H1 (cell line): ENCODE data around the gene KCNA1. TPM values are rescaled to one million over a fixed set of nuclear protein-coding genes. Genes with fewer than 3 reads are reported as not detected.

Experiments
- CTCF ChIA-PET: fragments of 300-600 bp; sonication (Branson Sonifier 250); formaldehyde crosslinking; loops from one replicate; lab custom pipeline; 2021; ENCODE audit not compliant: partially characterized antibody; lab: Charles Lee
- POLR2A ChIA-PET: fragments of 300-600 bp; sonication (Branson Sonifier 250); formaldehyde crosslinking; loops from one replicate; lab custom pipeline; 2021; ENCODE audit warnings: inconsistent platforms; ENCODE audit not compliant: partially characterized antibody; lab: Charles Lee
- DNase-seq, 2 experiments: peaks; one replicate each; pipeline versions ENCODE4 v3.0.0 to v3.0.0-alpha.2; 2010 to 2022; ENCODE audit warnings: low spot score in 2 of 2, low read depth in 1 of 2, mixed read lengths in 1 of 2
- FAIRE-seq: peaks from 2 replicates; lab custom pipeline; 2011; peaks lifted over from hg19 to GRCh38; lab: Jason Lieb, UNC
- H2AFZ ChIP-seq: 2 replicates; pipeline ENCODE4 v1.8.1; 2012; ENCODE audit warnings: low read length, inconsistent platforms
- H2AK5ac ChIP-seq: 2 replicates; pipeline ENCODE4 v1.6.1; 2013; ENCODE audit warnings: low read depth, low read length
- H2BK120ac ChIP-seq: replicated peaks from 2 replicates; pipeline ENCODE3; 2013; ENCODE audit warnings: low read depth, low read length, inconsistent platforms
- H2BK12ac ChIP-seq: 2 replicates; pipeline ENCODE4 v1.6.1; 2013; ENCODE audit warnings: low read depth, low read length
- H2BK15ac ChIP-seq: 2 replicates; pipeline ENCODE4 v1.6.1; 2013; ENCODE audit warnings: low read length
- H2BK20ac ChIP-seq: 2 replicates; pipeline ENCODE4 v1.6.1; 2013; ENCODE audit warnings: low read length
- H2BK5ac ChIP-seq: 2 replicates; pipeline ENCODE4 v1.6.1; 2013; ENCODE audit warnings: low read depth, low read length
- H3K14ac ChIP-seq: 2 replicates; pipeline ENCODE4 v1.6.1; 2013; ENCODE audit warnings: inconsistent platforms; ENCODE audit not compliant: insufficient read length
- H3K18ac ChIP-seq: 2 replicates; pipeline ENCODE4 v1.6.1; 2013; ENCODE audit warnings: low read length; ENCODE audit errors: extremely low read depth
- H3K23ac ChIP-seq: 2 replicates; pipeline ENCODE4 v1.6.1; 2013; ENCODE audit warnings: inconsistent platforms; ENCODE audit not compliant: insufficient read length
- H3K23me2 ChIP-seq: 2 replicates; pipeline ENCODE4 v1.6.1; 2013; ENCODE audit warnings: low read depth, low read length
- H3K27ac ChIP-seq: 2 replicates; pipeline ENCODE4 v1.6.1; 2011; ENCODE audit warnings: low read depth, low read length, inconsistent platforms
- H3K27me3 ChIP-seq, 4 experiments: replicated peaks in 1 of 4; 1 replicate in 1 of 4; 2 replicates in 3 of 4; pipeline versions ENCODE4 v1.6.1 to v1.8.1; 2011 to 2013; ENCODE audit warnings: low read length in 3 of 4, mild to moderate bottlenecking in 3 of 4, inconsistent platforms in 2 of 4, mixed read lengths in 2 of 4, moderate library complexity in 1 of 4; ENCODE audit not compliant: control insufficient read depth in 3 of 4, insufficient read depth in 3 of 4; ENCODE audit errors: extremely low read depth in 1 of 4
- H3K36me3 ChIP-seq, 4 experiments: 2 replicates each; pipeline versions ENCODE4 v1.6.1 to v1.8.1; 2011 to 2013; ENCODE audit warnings: mild to moderate bottlenecking in 4 of 4, low read length in 3 of 4, moderate library complexity in 2 of 4, control low read depth in 1 of 4, inconsistent platforms in 1 of 4; ENCODE audit not compliant: insufficient read depth in 4 of 4, control insufficient read depth in 2 of 4
- H3K4ac ChIP-seq: replicated peaks from 2 replicates; pipeline ENCODE3; 2013; ENCODE audit warnings: low read length, low read depth, mixed read lengths, inconsistent platforms; ENCODE audit not compliant: insufficient read length
- H3K4me1 ChIP-seq, 4 experiments: replicated peaks in 1 of 4; 1 replicate in 1 of 4; 2 replicates in 3 of 4; pipeline versions ENCODE4 v1.6.1 to v1.8.1; 2011 to 2013; ENCODE audit warnings: low read length in 3 of 4, inconsistent platforms in 2 of 4, mixed read lengths in 1 of 4; ENCODE audit not compliant: insufficient read depth in 4 of 4, control insufficient read depth in 3 of 4
- H3K4me2 ChIP-seq, 2 experiments: 2 replicates each; pipeline versions ENCODE4 v1.6.1 to v1.8.1; 2011 to 2013; ENCODE audit warnings: low read depth in 2 of 2, low read length in 2 of 2, control low read depth in 1 of 2, inconsistent platforms in 1 of 2, mild to moderate bottlenecking in 1 of 2; ENCODE audit not compliant: insufficient read depth in 1 of 2
- H3K4me3 ChIP-seq, 4 experiments: fragments of 200-600, 300-600 bp in 1 of 4; sonication (generic), shearing (Covaris generic), sonication (Bioruptor Twin) in 1 of 4; 2 replicates each; pipeline versions ENCODE4 v1.5.1 to v1.8.1; 2011 to 2016; ENCODE audit warnings: low read length in 4 of 4, low read depth in 3 of 4, control low read depth in 2 of 4, inconsistent platforms in 2 of 4, mild to moderate bottlenecking in 2 of 4, mixed read lengths in 1 of 4, moderate library complexity in 1 of 4; ENCODE audit not compliant: insufficient read depth in 2 of 4; ENCODE audit errors: extremely low read depth in 1 of 4
- H3K56ac ChIP-seq: replicated peaks from 2 replicates; pipeline ENCODE3; 2013; ENCODE audit warnings: low read depth, mild to moderate bottlenecking, mixed read lengths, low read length, inconsistent platforms; ENCODE audit not compliant: insufficient read length
- H3K79me1 ChIP-seq: 2 replicates; pipeline ENCODE4 v1.6.1; 2013; ENCODE audit warnings: low read depth, low read length, control low read depth
- H3K79me2 ChIP-seq, 2 experiments: 2 replicates each; pipeline versions ENCODE4 v1.6.1 to v1.8.1; 2012 to 2013; ENCODE audit warnings: low read length in 2 of 2, mild to moderate bottlenecking in 2 of 2, inconsistent platforms in 1 of 2; ENCODE audit not compliant: insufficient read depth in 2 of 2, control insufficient read depth in 1 of 2
- H3K9ac ChIP-seq, 4 experiments: replicated peaks in 1 of 4; 1 replicate in 1 of 4; 2 replicates in 3 of 4; pipeline versions ENCODE4 v1.6.1 to v1.8.1; 2011 to 2013; ENCODE audit warnings: low read depth in 3 of 4, low read length in 3 of 4, control low read depth in 2 of 4, mild to moderate bottlenecking in 2 of 4, moderate library complexity in 2 of 4, inconsistent platforms in 1 of 4; ENCODE audit errors: extremely low read depth in 1 of 4
- H3K9me3 ChIP-seq, 2 experiments: 2 replicates each; pipeline versions ENCODE4 v1.6.1 to v1.8.1; 2012 to 2013; ENCODE audit warnings: mild to moderate bottlenecking in 2 of 2, moderate library complexity in 2 of 2, control low read depth in 1 of 2, inconsistent platforms in 1 of 2, low read depth in 1 of 2, low read length in 1 of 2, mixed read lengths in 1 of 2; ENCODE audit not compliant: insufficient read depth in 2 of 2
- H4K20me1 ChIP-seq, 2 experiments: replicated peaks in 1 of 2; 2 replicates each; pipeline versions ENCODE3 to v1.8.1; 2011 to 2013; ENCODE audit warnings: inconsistent platforms in 2 of 2, low read length in 2 of 2, mild to moderate bottlenecking in 1 of 2; ENCODE audit not compliant: insufficient read depth in 2 of 2, control insufficient read depth in 1 of 2
- H4K5ac ChIP-seq: 2 replicates; pipeline ENCODE4 v1.6.1; 2013; ENCODE audit warnings: low read length, low read depth, mixed read lengths, inconsistent platforms; ENCODE audit not compliant: insufficient read length
- H4K8ac ChIP-seq: 2 replicates; pipeline ENCODE4 v1.8.0; 2013; ENCODE audit warnings: mild to moderate bottlenecking, moderate library complexity, low read length, inconsistent platforms; ENCODE audit not compliant: insufficient read depth; ENCODE audit errors: extremely low read depth
- H4K91ac ChIP-seq: replicated peaks from 2 replicates; pipeline ENCODE3; 2013; ENCODE audit warnings: low read length, mixed read lengths, inconsistent platforms; ENCODE audit not compliant: insufficient read length
- WGBS, 2 experiments: shearing (Covaris generic) in 1 of 2; methylation state at CpG; one replicate each; pipeline versions ENCODE4 v1.1.6 to v1.1.7; 2013 to 2015; ENCODE audit warnings: low lambda C conversion rate in 2 of 2, mixed read lengths in 2 of 2, inconsistent platforms in 1 of 2, low coverage in 1 of 2, missing lambda C conversion rate in 1 of 2; ENCODE audit not compliant: insufficient replicate concordance in 2 of 2, insufficient coverage in 1 of 2, insufficient read length in 1 of 2; ENCODE audit errors: extremely low coverage in 1 of 2, missing lambda C conversion rate in 1 of 2; 5-methylcytosine and 5-hydroxymethylcytosine counted together
- polyA plus RNA-seq, 7 experiments: library from polyadenylated mRNA; depleted of rRNA in 3 of 7; stranded (reverse) in 5 of 7; unstranded in 2 of 7; fragments of >200 nt in 5 of 7; fragments of 200-250 nt in 2 of 7; gene quantifications; 1 replicate in 5 of 7; 2 replicates in 1 of 7; 4 replicates in 1 of 7; pipeline versions ENCODE4 v1.2.1 to v1.2.3, GENCODE V29; 2011 to 2013; ENCODE audit warnings: missing spikeins in 2 of 7, mixed read lengths in 2 of 7
- total RNA-seq: library from RNA; stranded (reverse); fragmentation: NEBNext Ultra II Directional; extraction: Animal tissue kit (Norgen Biotek cat#: 25700); gene quantifications from 2 replicates; pipeline ENCODE4 v1.2.1, GENCODE V29; 2021

KCNA1 gene
- total and polyA plus RNA-seq, 2 of the 8 experiments (the other 6 are each of a cell fraction or from before 2014, with no cell fraction given): 0.23 to 0.30 TPM

- Histone ChIP-seq H2AK5ac (no peak overlapping the region), H3K18ac (no peak overlapping the region), H3K79me1 (no peaks in the 10 kb centered on the region), H2BK12ac (no peak overlapping the region), H3K14ac (no peak overlapping the region), H2BK120ac (no peak overlapping the region), H4K20me1 (no peaks in the 10 kb centered on the region), H3K9me3 (no peaks in the 10 kb centered on the region), H3K23me2 (no peaks in the 10 kb centered on the region), H3K4me1 (no peaks in the 10 kb centered on the region; a peak in 2 of 7 replicates), H3K36me3 (no peaks in the 10 kb centered on the region), H3K23ac (no peak overlapping the region), H4K91ac (no peak overlapping the region), H3K27me3 (peaks cover 2 to 26% (median 13%) of the 10 kb centered on the region in 4 experiments; a peak in 5 of 7 replicates), H4K8ac (no peak overlapping the region), H3K4me2 (no peak overlapping the region), H3K79me2 (no peaks in the 10 kb centered on the region), H2BK5ac (no peak overlapping the region), H3K56ac (no peak overlapping the region), H2BK15ac (no peak overlapping the region), H2BK20ac (no peak overlapping the region), H3K9ac (no peak overlapping the region), H2AFZ (no peak overlapping the region), H4K5ac (no peak overlapping the region), H3K4ac (no peak overlapping the region), H3K27ac (no peak overlapping the region), H3K4me3 (no peak overlapping the region)
- ChIA-PET CTCF (no interaction called here), POLR2A (no interaction called here)
- FAIRE-seq: no peak
- no peak for DNase-seq
- WGBS, 2 experiments: 89% methylated on average over 10 of the region's 10 CpGs; no CpG with 5 or more reads in 1 of the 2 experiments
Measured at GRCh38 chr12:4954621-4955354, 45.1 kb downstream of the KCNA1 start.
